Measurements from ENCODE around the gene CNGB1. TPM values are rescaled to one million over a fixed set of nuclear protein-coding genes. Genes with fewer than 3 reads are reported as not detected.

The CNGB1 gene
- total RNA-seq, 1 experiment from 2014 or later = not detected

DNA sequence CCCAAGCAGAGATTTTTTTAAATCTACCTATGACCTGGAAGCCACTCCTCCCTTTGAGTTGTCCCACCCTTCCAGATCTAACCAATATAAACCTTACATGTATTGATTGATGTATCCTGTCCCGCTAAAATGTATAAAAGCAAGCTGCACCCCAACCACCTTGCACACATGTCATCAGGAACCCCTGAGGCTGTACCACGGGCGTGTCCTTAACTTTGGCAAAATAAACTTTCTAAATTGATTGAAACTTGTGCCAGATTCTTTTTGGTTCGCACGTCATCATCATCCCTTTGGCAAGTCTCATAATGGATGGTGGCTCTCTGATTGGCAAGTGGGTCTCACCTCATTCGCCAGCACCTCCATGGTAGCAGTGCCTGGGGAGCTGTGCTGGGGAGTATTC, 60.2 kb downstream of the CNGB1 start:
- intact Hi-C loops (cut with micrococcal nuclease; ENCODE audit: unreplicated experiment) = no loop called here
- POLR2A ChIA-PET = no interaction called here
- no TSS peak for BruUV-seq (replicated peaks)
- Histone ChIP-seq H3K36me3 (ENCODE audit: control insufficient read depth, insufficient read depth, low read length) (no peaks in the 10 kb centered on the region), H3K27me3 (replicated peaks; ENCODE audit: control insufficient read depth, insufficient read depth, low read length) (no peaks in the 10 kb centered on the region), H3K4me3 (ENCODE audit: low read depth, low read length) (no peak overlapping the region), H3K4me1 (0 out of 2 replicates have a peak, but pooled peaks cover 5% of the 10 kb centered on the region), H3K9me3 (no peaks in the 10 kb centered on the region)
- Mint-ChIP-seq H3K9me3 (ENCODE audit: unreplicated experiment) (no peaks in the 10 kb centered on the region), H3K36me3 (ENCODE audit: insufficient read depth, unreplicated experiment) (no peaks in the 10 kb centered on the region), H3K27ac (ENCODE audit: unreplicated experiment) (no peak overlapping the region), H3K27me3 (ENCODE audit: insufficient read depth, unreplicated experiment) (no peaks in the 10 kb centered on the region), H3K4me1 (ENCODE audit: low read depth, unreplicated experiment) (peaks cover 5% of the 10 kb centered on the region), H3K4me3 (ENCODE audit: unreplicated experiment) (no peak overlapping the region)
- TF ChIP-seq, protein P1, sequence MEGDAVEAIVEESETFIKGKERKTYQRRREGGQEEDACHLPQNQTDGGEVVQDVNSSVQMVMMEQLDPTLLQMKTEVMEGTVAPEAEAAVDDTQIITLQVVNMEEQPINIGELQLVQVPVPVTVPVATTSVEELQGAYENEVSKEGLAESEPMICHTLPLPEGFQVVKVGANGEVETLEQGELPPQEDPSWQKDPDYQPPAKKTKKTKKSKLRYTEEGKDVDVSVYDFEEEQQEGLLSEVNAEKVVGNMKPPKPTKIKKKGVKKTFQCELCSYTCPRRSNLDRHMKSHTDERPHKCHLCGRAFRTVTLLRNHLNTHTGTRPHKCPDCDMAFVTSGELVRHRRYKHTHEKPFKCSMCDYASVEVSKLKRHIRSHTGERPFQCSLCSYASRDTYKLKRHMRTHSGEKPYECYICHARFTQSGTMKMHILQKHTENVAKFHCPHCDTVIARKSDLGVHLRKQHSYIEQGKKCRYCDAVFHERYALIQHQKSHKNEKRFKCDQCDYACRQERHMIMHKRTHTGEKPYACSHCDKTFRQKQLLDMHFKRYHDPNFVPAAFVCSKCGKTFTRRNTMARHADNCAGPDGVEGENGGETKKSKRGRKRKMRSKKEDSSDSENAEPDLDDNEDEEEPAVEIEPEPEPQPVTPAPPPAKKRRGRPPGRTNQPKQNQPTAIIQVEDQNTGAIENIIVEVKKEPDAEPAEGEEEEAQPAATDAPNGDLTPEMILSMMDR (IDR thresholded peaks at IDR 0.05; ENCODE audit: insufficient read depth in 1 of 2, low read depth in 1 of 2, low read length in 1 of 2, severe bottlenecking in 1 of 2, unreplicated experiment in 1 of 2) = no peak
- CTCF ChIA-PET = no interaction called here
- no peak for DNase-seq

DNA sequence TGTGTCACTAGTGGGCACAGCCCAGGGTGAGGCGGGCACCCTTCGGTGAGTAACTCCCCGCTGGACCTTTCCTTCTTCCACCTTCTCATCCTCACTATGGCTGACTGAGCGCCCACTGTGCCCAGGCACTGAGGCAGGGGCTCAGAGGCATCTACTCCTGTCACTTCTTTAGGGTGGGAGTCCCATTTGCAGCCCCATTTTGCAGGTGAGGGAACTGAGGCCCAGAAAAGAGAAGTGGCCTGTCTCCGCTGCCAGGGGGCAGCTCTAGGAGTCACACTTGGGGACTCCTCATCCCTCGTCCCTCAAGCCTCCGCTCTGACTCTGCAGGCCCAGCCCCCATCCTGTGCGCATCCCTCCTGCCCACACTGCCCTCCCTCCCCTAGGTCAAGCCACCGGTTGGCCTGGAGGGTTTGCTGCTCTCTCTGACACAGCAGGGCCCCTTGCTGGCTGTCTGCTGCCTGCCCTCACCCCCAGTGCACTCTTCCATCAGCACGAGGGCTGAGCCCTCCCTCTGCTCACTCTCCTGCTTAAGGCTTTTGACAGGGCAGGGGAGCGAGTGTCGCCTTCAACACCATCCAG, 62.4 kb downstream of the CNGB1 start:
- TF ChIP-seq, protein P1 (IDR thresholded peaks at IDR 0.05; ENCODE audit: insufficient read depth in 1 of 2, low read depth in 1 of 2, low read length in 1 of 2, severe bottlenecking in 1 of 2, unreplicated experiment in 1 of 2) = no peak
- no peak overlapping the region for H3K4me3 Mint-ChIP-seq (ENCODE audit: unreplicated experiment)
- Histone ChIP-seq H3K27me3 (replicated peaks; ENCODE audit: control insufficient read depth, insufficient read depth, low read length) (no peaks in the 10 kb centered on the region), H3K4me1 (0 out of 2 replicates have a peak, but pooled peaks cover 5% of the 10 kb centered on the region), H3K4me3 (ENCODE audit: low read depth, low read length) (no peak overlapping the region), H3K36me3 (ENCODE audit: control insufficient read depth, insufficient read depth, low read length) (no peaks in the 10 kb centered on the region), H3K9me3 (no peaks in the 10 kb centered on the region)
- no peaks in the 10 kb centered on the region for H3K27me3 Mint-ChIP-seq (ENCODE audit: insufficient read depth, unreplicated experiment)
- CTCF ChIA-PET = no interaction called here
- no peak for DNase-seq
- no TSS peak for BruUV-seq (replicated peaks)
- intact Hi-C loops (cut with micrococcal nuclease; ENCODE audit: unreplicated experiment) = no loop called here
- H3K4me1 Mint-ChIP-seq (ENCODE audit: low read depth, unreplicated experiment) = peaks cover 5% of the 10 kb centered on the region
- H3K27ac Mint-ChIP-seq (ENCODE audit: unreplicated experiment) = no peak overlapping the region
- no peaks in the 10 kb centered on the region for H3K36me3 Mint-ChIP-seq (ENCODE audit: insufficient read depth, unreplicated experiment)
- no peaks in the 10 kb centered on the region for H3K9me3 Mint-ChIP-seq (ENCODE audit: unreplicated experiment)
- POLR2A ChIA-PET = no interaction called here

GRCh38 chr16:57906382-57907316, 64.3 kb downstream of the CNGB1 start:
- intact Hi-C loops (cut with micrococcal nuclease; ENCODE audit: unreplicated experiment) = no loop called here
- 0 out of 2 replicates have a peak, but pooled peaks cover 2% of the 10 kb centered on the region for H3K4me1 ChIP-seq
- TF ChIP-seq, protein P1 (IDR thresholded peaks at IDR 0.05; ENCODE audit: insufficient read depth in 1 of 2, low read depth in 1 of 2, low read length in 1 of 2, severe bottlenecking in 1 of 2, unreplicated experiment in 1 of 2) = peak; percentile 44 to 59
- no peaks in the 10 kb centered on the region for H3K27me3 ChIP-seq (replicated peaks; ENCODE audit: control insufficient read depth, insufficient read depth, low read length)
- no peaks in the 10 kb centered on the region for H3K9me3 ChIP-seq
- no peaks in the 10 kb centered on the region for H3K36me3 ChIP-seq (ENCODE audit: control insufficient read depth, insufficient read depth, low read length)
- ChIA-PET CTCF (interaction anchor here (0.6 to 1.9 kb wide), 5 partner anchors 93 to 237 kb away, joined by 3 to 8 read pairs (median 4); no protein-coding TSS in a partner anchor), POLR2A (no interaction called here)
- H3K4me3 ChIP-seq (ENCODE audit: low read depth, low read length) = no peak overlapping the region
- Mint-ChIP-seq H3K27ac (ENCODE audit: unreplicated experiment) (no peak overlapping the region), H3K4me3 (ENCODE audit: unreplicated experiment) (no peak overlapping the region), H3K27me3 (ENCODE audit: insufficient read depth, unreplicated experiment) (no peaks in the 10 kb centered on the region), H3K36me3 (ENCODE audit: insufficient read depth, unreplicated experiment) (no peaks in the 10 kb centered on the region), H3K9me3 (ENCODE audit: unreplicated experiment) (no peaks in the 10 kb centered on the region), H3K4me1 (ENCODE audit: low read depth, unreplicated experiment) (peaks cover 8% of the 10 kb centered on the region)
- DNase-seq = peak in 1 of 2 experiments; percentile 40
- BruUV-seq (replicated peaks) = no TSS peak

Measured in Caco-2 (cell line).